ENCODE results near the gene EIF6.
A peak's percentile ranks its signal among the peaks of the same experiment; 100 is the strongest.

Gene EIF6

GRCh38 chr20:35320396-35321126, 36.0 kb upstream of the EIF6 start (continued):
- TF ChIP-seq ZNF629 (tag by site-specific recombination; IDR thresholded peaks at IDR 0.05) (no peak), ZNF24 (tag by site-specific recombination; IDR thresholded peaks at IDR 0.05) (peak; percentile 51; the same call in 1 of the 2 replicates), ZNF580 (tag by site-specific recombination; IDR thresholded peaks at IDR 0.05) (no peak), ZNF830 (tag by site-specific recombination; IDR thresholded peaks at IDR 0.05; ENCODE audit: low read depth) (no peak), ZNF10 (tag by site-specific recombination; IDR thresholded peaks at IDR 0.05) (peak; percentile 95), ELK4 (IDR thresholded peaks at IDR 0.05; ENCODE audit: borderline replicate concordance, low read depth, low read length) (no peak), ZNF175 (tag by site-specific recombination; IDR thresholded peaks at IDR 0.05) (no peak), ZNF416 (tag by site-specific recombination; IDR thresholded peaks at IDR 0.05) (no peak), ZNF791 (tag by site-specific recombination; IDR thresholded peaks at IDR 0.05) (no peak), HIC1 (tag by site-specific recombination; IDR thresholded peaks at IDR 0.05) (no peak), ZNF239 (tag by site-specific recombination; IDR thresholded peaks at IDR 0.05) (no peak)
- TF ChIP-seq, protein P1, sequence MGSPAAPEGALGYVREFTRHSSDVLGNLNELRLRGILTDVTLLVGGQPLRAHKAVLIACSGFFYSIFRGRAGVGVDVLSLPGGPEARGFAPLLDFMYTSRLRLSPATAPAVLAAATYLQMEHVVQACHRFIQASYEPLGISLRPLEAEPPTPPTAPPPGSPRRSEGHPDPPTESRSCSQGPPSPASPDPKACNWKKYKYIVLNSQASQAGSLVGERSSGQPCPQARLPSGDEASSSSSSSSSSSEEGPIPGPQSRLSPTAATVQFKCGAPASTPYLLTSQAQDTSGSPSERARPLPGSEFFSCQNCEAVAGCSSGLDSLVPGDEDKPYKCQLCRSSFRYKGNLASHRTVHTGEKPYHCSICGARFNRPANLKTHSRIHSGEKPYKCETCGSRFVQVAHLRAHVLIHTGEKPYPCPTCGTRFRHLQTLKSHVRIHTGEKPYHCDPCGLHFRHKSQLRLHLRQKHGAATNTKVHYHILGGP (tag by site-specific recombination; IDR thresholded peaks at IDR 0.05) = no peak

DNA sequence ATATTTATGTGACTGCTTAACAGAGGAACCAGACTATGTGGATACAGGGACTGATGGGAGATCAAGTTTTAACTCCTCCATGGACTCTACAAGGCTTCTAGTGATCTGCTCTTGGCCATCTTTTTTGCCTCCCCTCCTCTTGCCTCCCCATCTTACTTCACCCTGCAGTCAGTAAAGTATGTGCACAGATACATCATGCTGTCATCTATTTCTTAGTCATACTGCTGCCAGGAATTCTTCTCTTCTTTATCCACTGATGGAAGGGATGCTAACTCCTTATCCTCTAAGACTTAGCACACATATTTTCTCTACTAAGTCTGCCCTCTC, 35.3 kb upstream of the EIF6 start:
- Histone ChIP-seq H3K9me3 (ENCODE audit: control insufficient read depth, insufficient read depth, low read depth, low read length) (no peaks in the 10 kb centered on the region), H3K27ac (ENCODE audit: extremely low read depth, low read depth, low read length) (peak overlapping the region; percentile 54), H3K4me3 (ENCODE audit: low read depth, low read length) (no peak overlapping the region), H3K4me1 (ENCODE audit: control insufficient read depth, insufficient read depth, low read length) (peaks cover 34% of the 10 kb centered on the region), H3K36me3 (ENCODE audit: control insufficient read depth in 2 of 2, insufficient read depth in 1 of 2, low read length in 2 of 2) (no peaks in the 10 kb centered on the region)
- ChIA-PET CTCF (interaction anchor here (2.6 to 3.6 kb wide), 3 partner anchors 10 to 16 kb away, joined by 22 to 66 read pairs (median 49); no protein-coding TSS in a partner anchor), POLR2A (interaction anchor here (0.9 to 2.9 kb wide), 3 partner anchors 14 to 135 kb away, joined by 4 to 14 read pairs (median 5); partner anchors contain the start of gene EIF6)
- TF ChIP-seq SP7 (tag by site-specific recombination; IDR thresholded peaks at IDR 0.05) (no peak), ZFP69B (tag by site-specific recombination; IDR thresholded peaks at IDR 0.05) (peak; percentile 46; the same call in 1 of the 2 replicates), TSHZ1 (tag by site-specific recombination; IDR thresholded peaks at IDR 0.05; ENCODE audit: borderline replicate concordance) (peak; percentile 63), ZXDB (tag by site-specific recombination; IDR thresholded peaks at IDR 0.05) (no peak)
- TF ChIP-seq, protein P2, sequence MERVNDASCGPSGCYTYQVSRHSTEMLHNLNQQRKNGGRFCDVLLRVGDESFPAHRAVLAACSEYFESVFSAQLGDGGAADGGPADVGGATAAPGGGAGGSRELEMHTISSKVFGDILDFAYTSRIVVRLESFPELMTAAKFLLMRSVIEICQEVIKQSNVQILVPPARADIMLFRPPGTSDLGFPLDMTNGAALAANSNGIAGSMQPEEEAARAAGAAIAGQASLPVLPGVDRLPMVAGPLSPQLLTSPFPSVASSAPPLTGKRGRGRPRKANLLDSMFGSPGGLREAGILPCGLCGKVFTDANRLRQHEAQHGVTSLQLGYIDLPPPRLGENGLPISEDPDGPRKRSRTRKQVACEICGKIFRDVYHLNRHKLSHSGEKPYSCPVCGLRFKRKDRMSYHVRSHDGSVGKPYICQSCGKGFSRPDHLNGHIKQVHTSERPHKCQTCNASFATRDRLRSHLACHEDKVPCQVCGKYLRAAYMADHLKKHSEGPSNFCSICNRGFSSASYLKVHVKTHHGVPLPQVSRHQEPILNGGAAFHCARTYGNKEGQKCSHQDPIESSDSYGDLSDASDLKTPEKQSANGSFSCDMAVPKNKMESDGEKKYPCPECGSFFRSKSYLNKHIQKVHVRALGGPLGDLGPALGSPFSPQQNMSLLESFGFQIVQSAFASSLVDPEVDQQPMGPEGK (tag by site-specific recombination; IDR thresholded peaks at IDR 0.05) = peak; percentile 18
- TF ChIP-seq, protein P3, sequence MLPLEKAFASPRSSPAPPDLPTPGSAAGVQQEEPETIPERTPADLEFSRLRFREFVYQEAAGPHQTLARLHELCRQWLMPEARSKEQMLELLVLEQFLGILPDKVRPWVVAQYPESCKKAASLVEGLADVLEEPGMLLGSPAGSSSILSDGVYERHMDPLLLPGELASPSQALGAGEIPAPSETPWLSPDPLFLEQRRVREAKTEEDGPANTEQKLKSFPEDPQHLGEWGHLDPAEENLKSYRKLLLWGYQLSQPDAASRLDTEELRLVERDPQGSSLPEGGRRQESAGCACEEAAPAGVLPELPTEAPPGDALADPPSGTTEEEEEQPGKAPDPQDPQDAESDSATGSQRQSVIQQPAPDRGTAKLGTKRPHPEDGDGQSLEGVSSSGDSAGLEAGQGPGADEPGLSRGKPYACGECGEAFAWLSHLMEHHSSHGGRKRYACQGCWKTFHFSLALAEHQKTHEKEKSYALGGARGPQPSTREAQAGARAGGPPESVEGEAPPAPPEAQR (tag by site-specific recombination; IDR thresholded peaks at IDR 0.05) = no peak
- TF ChIP-seq, protein P4, sequence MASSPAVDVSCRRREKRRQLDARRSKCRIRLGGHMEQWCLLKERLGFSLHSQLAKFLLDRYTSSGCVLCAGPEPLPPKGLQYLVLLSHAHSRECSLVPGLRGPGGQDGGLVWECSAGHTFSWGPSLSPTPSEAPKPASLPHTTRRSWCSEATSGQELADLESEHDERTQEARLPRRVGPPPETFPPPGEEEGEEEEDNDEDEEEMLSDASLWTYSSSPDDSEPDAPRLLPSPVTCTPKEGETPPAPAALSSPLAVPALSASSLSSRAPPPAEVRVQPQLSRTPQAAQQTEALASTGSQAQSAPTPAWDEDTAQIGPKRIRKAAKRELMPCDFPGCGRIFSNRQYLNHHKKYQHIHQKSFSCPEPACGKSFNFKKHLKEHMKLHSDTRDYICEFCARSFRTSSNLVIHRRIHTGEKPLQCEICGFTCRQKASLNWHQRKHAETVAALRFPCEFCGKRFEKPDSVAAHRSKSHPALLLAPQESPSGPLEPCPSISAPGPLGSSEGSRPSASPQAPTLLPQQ (tag by site-specific recombination; IDR thresholded peaks at IDR 0.05) = peak; percentile 83; the same call in 1 of the 2 replicates

Data from HEK293 (cell line).